Nephron (organoid): ENCODE results near the gene U2SURP.
A peak's percentile ranks its signal among the peaks of the same experiment; 100 is the strongest.

Experiments
- H3K27ac Mint-ChIP-seq, 3 experiments: 2 replicates each; pipeline ENCODE4 v1.8.0; 2020; ENCODE audit warnings: mixed read lengths in 3 of 3, mild to moderate bottlenecking in 2 of 3, moderate library complexity in 1 of 3
- H3K27me3 Mint-ChIP-seq: 2 replicates; pipeline ENCODE4 v1.8.0; 2021; ENCODE audit warnings: low read depth, mild to moderate bottlenecking, moderate library complexity, mixed read lengths
- H3K36me3 Mint-ChIP-seq: 2 replicates; pipeline ENCODE4 v1.8.0; 2020; ENCODE audit warnings: low read depth, mixed read lengths
- H3K4me1 Mint-ChIP-seq: 2 replicates; pipeline ENCODE4 v1.8.0; 2020; ENCODE audit warnings: mixed read lengths
- H3K4me3 Mint-ChIP-seq, 3 experiments: 2 replicates each; pipeline ENCODE4 v1.8.0; 2020; ENCODE audit warnings: mild to moderate bottlenecking in 3 of 3, mixed read lengths in 3 of 3, moderate library complexity in 2 of 3
- H3K9me3 Mint-ChIP-seq: 2 replicates; pipeline ENCODE4 v1.8.0; 2020; ENCODE audit warnings: mixed read lengths
- TF ChIP-seq, protein P1 (sequence below), 3 experiments: fragments of 200-600 bp; sonication (generic); IDR thresholded peaks; one replicate each; pipeline ENCODE4 v1.5.0; 2021; ENCODE audit warnings: antibody characterized with exemption in 3 of 3; ENCODE audit not compliant: unreplicated experiment in 3 of 3

U2SURP gene

DNA sequence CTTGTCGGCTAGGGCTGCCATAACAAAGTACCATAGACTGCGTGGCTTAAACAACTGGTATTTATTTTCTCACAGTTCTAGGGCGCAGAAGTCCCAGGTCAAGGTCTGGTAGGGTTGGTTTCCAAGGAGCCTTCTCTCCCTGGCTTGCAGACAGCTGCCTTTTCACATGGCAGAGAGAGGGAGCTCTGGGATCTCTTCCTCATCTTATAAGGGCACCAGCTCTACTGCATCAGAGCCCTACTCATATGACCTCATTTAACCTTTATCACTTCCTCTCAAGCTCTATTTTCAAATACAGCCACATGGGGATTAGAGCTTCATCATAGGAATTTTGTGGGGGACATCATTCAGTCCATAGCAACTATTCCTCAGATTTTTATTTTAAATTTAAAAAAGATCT, 20.3 kb upstream of the U2SURP start:
- no peaks in the 10 kb centered on the region for H3K36me3 Mint-ChIP-seq
- H3K4me3 Mint-ChIP-seq = no peak overlapping the region
- H3K9me3 Mint-ChIP-seq = no peaks in the 10 kb centered on the region

DNA sequence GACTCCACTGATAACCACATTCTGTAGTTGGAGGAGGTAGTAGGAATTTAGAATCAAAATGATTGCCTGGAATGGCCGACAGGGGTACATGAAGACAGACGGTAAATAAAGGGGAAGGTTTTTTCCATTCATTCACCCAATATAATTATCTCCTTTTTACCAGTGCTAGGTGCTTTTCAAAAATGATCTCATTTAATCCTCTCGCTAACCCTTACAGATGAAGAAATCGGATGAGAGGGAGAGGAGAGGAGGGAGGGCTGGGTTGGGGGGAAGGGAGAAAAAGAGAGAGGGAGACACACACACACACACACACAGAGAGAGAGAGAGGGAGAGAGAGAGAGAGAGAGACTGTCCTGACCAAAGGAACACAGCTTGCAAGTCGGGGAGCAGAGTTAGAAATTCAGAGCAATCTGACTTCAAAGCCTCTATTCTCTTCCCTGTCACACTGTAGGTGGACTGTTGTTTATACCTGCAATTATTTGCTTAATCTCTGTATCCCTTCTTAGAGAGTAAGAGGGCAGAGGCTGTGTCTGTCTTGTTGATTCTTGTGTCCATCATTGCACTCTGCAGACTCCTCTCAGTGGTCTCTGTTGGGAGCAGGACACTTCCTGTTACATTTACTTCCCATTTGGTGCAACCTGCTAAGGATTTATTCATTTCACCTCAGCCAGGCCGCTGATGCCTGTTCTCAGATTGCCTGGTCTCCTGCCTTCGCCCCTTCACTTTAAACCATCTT, 19.2 kb upstream of the U2SURP start:
- Mint-ChIP-seq H3K4me3 (no peak overlapping the region), H3K36me3 (no peaks in the 10 kb centered on the region), H3K9me3 (no peaks in the 10 kb centered on the region), H3K27ac (no peak overlapping the region), H3K27me3 (no peaks in the 10 kb centered on the region), H3K4me1 (peaks cover 3% of the 10 kb centered on the region)
- TF ChIP-seq, protein P1, sequence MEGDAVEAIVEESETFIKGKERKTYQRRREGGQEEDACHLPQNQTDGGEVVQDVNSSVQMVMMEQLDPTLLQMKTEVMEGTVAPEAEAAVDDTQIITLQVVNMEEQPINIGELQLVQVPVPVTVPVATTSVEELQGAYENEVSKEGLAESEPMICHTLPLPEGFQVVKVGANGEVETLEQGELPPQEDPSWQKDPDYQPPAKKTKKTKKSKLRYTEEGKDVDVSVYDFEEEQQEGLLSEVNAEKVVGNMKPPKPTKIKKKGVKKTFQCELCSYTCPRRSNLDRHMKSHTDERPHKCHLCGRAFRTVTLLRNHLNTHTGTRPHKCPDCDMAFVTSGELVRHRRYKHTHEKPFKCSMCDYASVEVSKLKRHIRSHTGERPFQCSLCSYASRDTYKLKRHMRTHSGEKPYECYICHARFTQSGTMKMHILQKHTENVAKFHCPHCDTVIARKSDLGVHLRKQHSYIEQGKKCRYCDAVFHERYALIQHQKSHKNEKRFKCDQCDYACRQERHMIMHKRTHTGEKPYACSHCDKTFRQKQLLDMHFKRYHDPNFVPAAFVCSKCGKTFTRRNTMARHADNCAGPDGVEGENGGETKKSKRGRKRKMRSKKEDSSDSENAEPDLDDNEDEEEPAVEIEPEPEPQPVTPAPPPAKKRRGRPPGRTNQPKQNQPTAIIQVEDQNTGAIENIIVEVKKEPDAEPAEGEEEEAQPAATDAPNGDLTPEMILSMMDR (IDR thresholded peaks at IDR 0.05; ENCODE audit: unreplicated experiment in 3 of 3) = no peak

More for the DNA sequence above, 20.3 kb upstream of the U2SURP start:
- TF ChIP-seq, protein P1 (IDR thresholded peaks at IDR 0.05; ENCODE audit: unreplicated experiment in 3 of 3) = no peak
- Mint-ChIP-seq H3K27me3 (no peaks in the 10 kb centered on the region), H3K4me1 (no peaks in the 10 kb centered on the region), H3K27ac (no peak overlapping the region)

DNA sequence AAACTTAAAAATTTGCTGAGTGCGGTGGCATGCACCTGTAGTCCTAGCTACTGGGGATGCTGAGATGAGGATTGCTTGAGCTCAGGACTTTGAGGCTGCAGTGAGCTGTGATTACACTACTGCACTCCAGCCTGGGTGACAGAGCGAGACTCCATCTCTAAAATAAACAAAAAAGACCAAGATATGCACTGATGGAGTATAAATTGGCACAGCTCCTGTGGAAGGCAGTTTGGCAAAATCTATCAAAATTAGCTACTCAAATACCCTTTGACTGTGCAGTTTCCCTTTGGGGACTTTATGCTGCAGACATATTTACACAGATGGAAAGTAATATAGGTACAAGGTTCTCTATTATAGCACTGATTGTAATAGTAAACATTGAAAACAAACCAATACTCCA, 18.1 kb upstream of the U2SURP start:
- H3K9me3 Mint-ChIP-seq = peaks cover 3% of the 10 kb centered on the region
- TF ChIP-seq, protein P1 (IDR thresholded peaks at IDR 0.05; ENCODE audit: unreplicated experiment in 3 of 3) = no peak
- H3K27ac Mint-ChIP-seq = no peak overlapping the region
- no peaks in the 10 kb centered on the region for H3K27me3 Mint-ChIP-seq
- H3K36me3 Mint-ChIP-seq = no peaks in the 10 kb centered on the region
- peaks cover 12% of the 10 kb centered on the region for H3K4me1 Mint-ChIP-seq
- H3K4me3 Mint-ChIP-seq = no peak overlapping the region

DNA sequence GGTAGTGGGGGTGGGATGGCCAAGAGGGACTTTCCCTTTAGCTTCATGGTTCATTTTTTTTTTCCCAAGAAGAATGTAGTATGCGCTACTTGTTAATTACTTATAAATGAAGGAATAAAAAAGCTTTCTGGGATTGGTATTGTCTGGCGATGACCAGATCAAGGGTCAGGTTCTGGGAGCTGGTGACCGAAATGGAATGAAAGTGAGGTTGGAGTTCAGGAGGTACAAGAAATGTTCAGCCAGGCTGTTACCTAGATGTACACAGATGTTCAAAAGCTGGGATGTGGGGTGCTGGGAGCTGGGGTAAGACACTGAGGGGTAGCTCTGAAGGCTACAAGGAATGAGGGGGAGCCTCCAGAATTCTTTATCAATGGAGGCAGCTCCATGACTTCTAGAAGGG, 17.1 kb upstream of the U2SURP start:
- TF ChIP-seq, protein P1 (IDR thresholded peaks at IDR 0.05; ENCODE audit: unreplicated experiment in 3 of 3) = no peak
- no peaks in the 10 kb centered on the region for H3K36me3 Mint-ChIP-seq
- no peaks in the 10 kb centered on the region for H3K27me3 Mint-ChIP-seq
- no peak overlapping the region for H3K4me3 Mint-ChIP-seq
- peaks cover 3% of the 10 kb centered on the region for H3K9me3 Mint-ChIP-seq
- no peak overlapping the region for H3K27ac Mint-ChIP-seq
- peaks cover 13% of the 10 kb centered on the region for H3K4me1 Mint-ChIP-seq

DNA sequence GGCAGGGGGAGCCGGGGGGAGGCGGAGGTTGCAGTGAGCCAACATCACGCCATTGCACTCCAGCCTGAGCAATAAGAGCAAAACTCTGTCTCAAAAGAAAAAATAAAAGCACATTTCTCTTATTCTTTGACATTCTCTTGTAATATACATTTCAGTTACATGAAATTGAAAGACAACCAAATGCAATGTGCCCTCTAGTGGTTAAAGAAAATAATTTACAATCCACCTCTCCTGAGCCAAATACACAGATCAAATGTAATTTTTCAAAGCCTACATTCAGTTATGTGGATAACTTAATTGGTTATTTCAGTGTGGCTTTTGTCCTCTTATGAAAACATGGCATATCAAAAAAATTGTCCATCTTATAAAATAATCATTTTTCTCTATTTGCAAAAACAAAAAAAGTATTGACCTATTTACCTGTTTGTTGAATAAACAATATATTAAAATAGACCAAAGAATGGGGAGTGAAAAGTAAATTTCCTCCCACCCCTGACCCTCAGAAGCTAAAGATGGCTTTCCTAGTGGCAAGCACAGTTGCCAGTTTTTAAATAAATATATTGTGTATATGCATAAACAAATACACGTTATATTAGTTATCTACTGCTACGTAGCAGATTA, 14.2 kb upstream of the U2SURP start:
- no peaks in the 10 kb centered on the region for H3K36me3 Mint-ChIP-seq
- H3K4me3 Mint-ChIP-seq = no peak overlapping the region
- H3K9me3 Mint-ChIP-seq = peaks cover 3% of the 10 kb centered on the region
- peak overlapping the region in 2 of 3 experiments; percentile 29 to 33 for H3K27ac Mint-ChIP-seq
- H3K27me3 Mint-ChIP-seq = peaks cover 1% of the 10 kb centered on the region
- TF ChIP-seq, protein P1 (IDR thresholded peaks at IDR 0.05; ENCODE audit: unreplicated experiment in 3 of 3) = peak; percentile 66 to 78 (median 74)
- peaks cover 13% of the 10 kb centered on the region for H3K4me1 Mint-ChIP-seq
